Prostate gland (tissue), 2 donors: Measurements from ENCODE around the gene CNKSR2. TPM values are rescaled to one million over a fixed set of nuclear protein-coding genes. Genes with fewer than 3 reads are reported as not detected.

Experiments used
- DNase-seq: peaks from one replicate; pipeline ENCODE4 v3.0.0-alpha.2; 2019; ENCODE audit warnings: low spot score
- H3K27ac ChIP-seq, 2 donors: fragments of 200-600 bp; sonication (generic); 2 replicates each; pipeline ENCODE4 v1.5.1; 2017 to 2019
- H3K27me3 ChIP-seq: fragments of 200-600 bp; sonication (generic); replicated peaks from 2 replicates; pipeline ENCODE4 v1.5.1; 2019; ENCODE audit not compliant: insufficient read depth
- H3K36me3 ChIP-seq, 2 donors: fragments of 200-600 bp; sonication (generic); 1 replicate in 1 of 2; 2 replicates in 1 of 2; pipeline versions ENCODE4 v1.5.1 to v1.8.1; 2017 to 2019
- H3K4me1 ChIP-seq: fragments of 200-600 bp; sonication (generic); replicated peaks from 2 replicates; pipeline ENCODE4 v1.5.1; 2019
- H3K4me3 ChIP-seq, 2 donors: fragments of 200-600 bp; sonication (generic); 2 replicates each; pipeline ENCODE4 v1.5.1; 2017 to 2019
- H3K9me3 ChIP-seq: fragments of 200-600 bp; sonication (generic); 2 replicates; pipeline ENCODE4 v1.5.1; 2017
- CTCF ChIP-seq, 4 experiments: fragments of 200-600 bp in 2 of 4; fragments of 450-650 bp in 2 of 4; sonication (generic) in 2 of 4; IDR thresholded peaks; 1 replicate in 3 of 4; 2 replicates in 1 of 4; pipeline ENCODE4 v1.5.1; 2016 to 2019; ENCODE audit warnings: antibody characterized with exemption in 4 of 4, mild to moderate bottlenecking in 2 of 4, moderate library complexity in 2 of 4
- POLR2A ChIP-seq: fragments of 450-650 bp; IDR thresholded peaks from one replicate; pipeline ENCODE4 v1.6.1; 2016; ENCODE audit warnings: antibody characterized with exemption, mild to moderate bottlenecking
- POLR2AphosphoS5 ChIP-seq: sonication (generic); formaldehyde crosslinking; IDR thresholded peaks from one replicate; pipeline ENCODE4 v1.6.1; 2017; ENCODE audit warnings: antibody characterized with exemption
- WGBS: methylation state at CpG from one replicate; pipeline ENCODE4 v1.1.5; 2018; 5-methylcytosine and 5-hydroxymethylcytosine counted together
- intact Hi-C: fragments of 100-400 bp; cut with DNase I; formaldehyde crosslinking; loops from one replicate; pipeline ENCODE4 v1.14.2; 2022
- total RNA-seq, 2 donors: library from RNA; depleted of rRNA; stranded (reverse); fragments of >200 nt; gene quantifications; one replicate each; pipeline ENCODE4 v1.1.0, GENCODE V29; 2016

CNKSR2 gene
- total RNA-seq, 2 donors from 2014 or later = 6.8 to 10.0 TPM

GRCh38 chrX:21590012-21590776, 216.0 kb downstream of the CNKSR2 start:
- no peak for DNase-seq
- TF ChIP-seq CTCF (IDR thresholded peaks at IDR 0.05) (no peak), POLR2AphosphoS5 (no peak), POLR2A (no peak)
- intact Hi-C loops = no loop called here
- Histone ChIP-seq H3K36me3 (no peaks in the 10 kb centered on the region), H3K27ac (no peak overlapping the region), H3K4me1 (no peaks in the 10 kb centered on the region), H3K27me3 (no peaks in the 10 kb centered on the region), H3K9me3 (no peaks in the 10 kb centered on the region), H3K4me3 (no peak overlapping the region)
- WGBS = 93% methylated on average over 4 of the region's 4 CpGs

- Histone ChIP-seq H3K27ac (no peak overlapping the region), H3K4me1 (no peaks in the 10 kb centered on the region), H3K9me3 (no peaks in the 10 kb centered on the region), H3K36me3 (no peaks in the 10 kb centered on the region), H3K4me3 (no peak overlapping the region), H3K27me3 (no peaks in the 10 kb centered on the region)
- intact Hi-C loops = no loop called here
- TF ChIP-seq CTCF (IDR thresholded peaks at IDR 0.05) (no peak), POLR2AphosphoS5 (no peak), POLR2A (no peak)
- no peak for DNase-seq
These were observed 231.8 kb downstream of the CNKSR2 start for GRCh38 chrX:21606002-21606401.

GRCh38 chrX:21610168-21610567, 235.9 kb downstream of the CNKSR2 start:
- H3K4me1 ChIP-seq = no peaks in the 10 kb centered on the region
- no peaks in the 10 kb centered on the region for H3K27me3 ChIP-seq
- no peak for TF ChIP-seq POLR2A
- no peak for TF ChIP-seq CTCF (IDR thresholded peaks at IDR 0.05)
- TF ChIP-seq POLR2AphosphoS5 = no peak
- H3K36me3 ChIP-seq = no peaks in the 10 kb centered on the region
- WGBS = 96% methylated on average over 1 of the region's 1 CpG
- no peak for DNase-seq
- intact Hi-C loops = no loop called here
- H3K9me3 ChIP-seq = no peaks in the 10 kb centered on the region
- no peak overlapping the region for H3K27ac ChIP-seq
- no peak overlapping the region for H3K4me3 ChIP-seq

- intact Hi-C loops = no loop called here
These were observed 237.9 kb downstream of the CNKSR2 start for GRCh38 chrX:21612154-21612553.

More at GRCh38 chrX:21612154-21612553, 237.9 kb downstream of the CNKSR2 start:
- Histone ChIP-seq H3K36me3 (no peaks in the 10 kb centered on the region), H3K27me3 (no peaks in the 10 kb centered on the region), H3K4me3 (no peak overlapping the region), H3K4me1 (no peaks in the 10 kb centered on the region), H3K9me3 (no peaks in the 10 kb centered on the region), H3K27ac (no peak overlapping the region)
- WGBS = 61% methylated on average over 5 of the region's 5 CpGs
- TF ChIP-seq CTCF (IDR thresholded peaks at IDR 0.05) (no peak), POLR2A (no peak), POLR2AphosphoS5 (no peak)
- no peak for DNase-seq
